HEK293 (cell line): Measurements from ENCODE around the gene ATE1.

ENCODE experiments used
- CTCF ChIP-seq: fragments of 450-650 bp; formaldehyde crosslinking; IDR thresholded peaks from 2 replicates; pipeline ENCODE4 v1.5.1; 2016; ENCODE audit warnings: missing biosample characterization, missing genetic modification characterization
- PRDM4 ChIP-seq: fragments of 450-650 bp; formaldehyde crosslinking; IDR thresholded peaks from 2 replicates; pipeline ENCODE4 v1.5.1; 2017; ENCODE audit warnings: missing biosample characterization, missing genetic modification characterization
- ZNF600 ChIP-seq: fragments of 450-650 bp; formaldehyde crosslinking; IDR thresholded peaks from 2 replicates; pipeline ENCODE4 v1.5.1; 2016; ENCODE audit warnings: missing biosample characterization, missing genetic modification characterization

- no peak for TF ChIP-seq ZNF600 (tag by site-specific recombination)
- no peak for TF ChIP-seq PRDM4 (tag by site-specific recombination)
- TF ChIP-seq CTCF (tag by site-specific recombination), result no peak
These were observed 54.6 kb downstream of the ATE1 start for GRCh38 chr10:121873236-121873635.
